ENCODE results near the gene SMAD3.

Gene SMAD3

DNA sequence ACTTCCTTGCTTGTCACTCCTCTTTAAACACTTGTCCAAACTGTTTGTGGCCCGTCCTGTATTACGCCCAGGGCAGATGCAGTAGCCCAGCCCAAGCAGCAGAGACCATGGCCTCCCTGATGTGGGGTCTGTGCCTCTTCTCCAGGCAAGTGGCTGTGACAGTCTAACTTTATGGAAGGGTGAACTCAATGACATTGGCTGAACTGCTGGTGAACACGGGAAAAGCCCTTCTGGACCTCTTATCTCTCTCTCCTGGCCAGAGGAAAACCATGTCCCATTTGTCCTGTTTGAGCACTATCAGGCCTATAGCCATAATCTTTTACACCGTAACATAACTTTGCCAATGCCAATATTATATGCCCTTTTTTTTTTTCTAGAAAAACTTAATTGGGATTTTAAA lies 67.6 kb downstream of the SMAD3 start:
- TF ChIP-seq, protein P1, sequence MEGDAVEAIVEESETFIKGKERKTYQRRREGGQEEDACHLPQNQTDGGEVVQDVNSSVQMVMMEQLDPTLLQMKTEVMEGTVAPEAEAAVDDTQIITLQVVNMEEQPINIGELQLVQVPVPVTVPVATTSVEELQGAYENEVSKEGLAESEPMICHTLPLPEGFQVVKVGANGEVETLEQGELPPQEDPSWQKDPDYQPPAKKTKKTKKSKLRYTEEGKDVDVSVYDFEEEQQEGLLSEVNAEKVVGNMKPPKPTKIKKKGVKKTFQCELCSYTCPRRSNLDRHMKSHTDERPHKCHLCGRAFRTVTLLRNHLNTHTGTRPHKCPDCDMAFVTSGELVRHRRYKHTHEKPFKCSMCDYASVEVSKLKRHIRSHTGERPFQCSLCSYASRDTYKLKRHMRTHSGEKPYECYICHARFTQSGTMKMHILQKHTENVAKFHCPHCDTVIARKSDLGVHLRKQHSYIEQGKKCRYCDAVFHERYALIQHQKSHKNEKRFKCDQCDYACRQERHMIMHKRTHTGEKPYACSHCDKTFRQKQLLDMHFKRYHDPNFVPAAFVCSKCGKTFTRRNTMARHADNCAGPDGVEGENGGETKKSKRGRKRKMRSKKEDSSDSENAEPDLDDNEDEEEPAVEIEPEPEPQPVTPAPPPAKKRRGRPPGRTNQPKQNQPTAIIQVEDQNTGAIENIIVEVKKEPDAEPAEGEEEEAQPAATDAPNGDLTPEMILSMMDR (IDR thresholded peaks at IDR 0.05; ENCODE audit: low read depth, low read length, missing control alignments): no peak
- no peak for DNase-seq (ENCODE audit: low read depth)
- no peak overlapping the region for H3K4me3 ChIP-seq (ENCODE audit: low read depth, low read length)
- in situ Hi-C loops (cut with HindIII; ENCODE audit: low sequenced_read_pairs): no loop called here

DNA sequence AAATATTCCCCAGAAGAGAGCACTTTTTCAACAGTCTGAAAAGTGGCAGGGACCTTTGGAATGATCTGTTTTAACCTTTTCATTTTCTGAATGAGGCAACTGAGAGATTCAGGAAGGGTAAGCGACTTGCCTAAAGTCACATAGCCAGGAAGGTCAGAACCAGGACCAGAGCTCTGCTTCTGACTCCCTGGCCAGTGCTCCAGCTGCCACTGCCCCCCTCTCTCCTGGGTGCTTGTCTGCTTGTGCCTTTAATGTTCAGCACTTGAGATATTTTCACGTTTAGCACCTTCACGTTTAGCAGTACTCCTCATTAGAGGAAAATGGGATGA lies 68.3 kb downstream of the SMAD3 start:
- in situ Hi-C loops (cut with HindIII; ENCODE audit: low sequenced_read_pairs): no loop called here
- no peak for DNase-seq (ENCODE audit: low read depth)
- TF ChIP-seq, protein P1 (IDR thresholded peaks at IDR 0.05; ENCODE audit: low read depth, low read length, missing control alignments): no peak
- H3K4me3 ChIP-seq (ENCODE audit: low read depth, low read length): no peak overlapping the region

DNA sequence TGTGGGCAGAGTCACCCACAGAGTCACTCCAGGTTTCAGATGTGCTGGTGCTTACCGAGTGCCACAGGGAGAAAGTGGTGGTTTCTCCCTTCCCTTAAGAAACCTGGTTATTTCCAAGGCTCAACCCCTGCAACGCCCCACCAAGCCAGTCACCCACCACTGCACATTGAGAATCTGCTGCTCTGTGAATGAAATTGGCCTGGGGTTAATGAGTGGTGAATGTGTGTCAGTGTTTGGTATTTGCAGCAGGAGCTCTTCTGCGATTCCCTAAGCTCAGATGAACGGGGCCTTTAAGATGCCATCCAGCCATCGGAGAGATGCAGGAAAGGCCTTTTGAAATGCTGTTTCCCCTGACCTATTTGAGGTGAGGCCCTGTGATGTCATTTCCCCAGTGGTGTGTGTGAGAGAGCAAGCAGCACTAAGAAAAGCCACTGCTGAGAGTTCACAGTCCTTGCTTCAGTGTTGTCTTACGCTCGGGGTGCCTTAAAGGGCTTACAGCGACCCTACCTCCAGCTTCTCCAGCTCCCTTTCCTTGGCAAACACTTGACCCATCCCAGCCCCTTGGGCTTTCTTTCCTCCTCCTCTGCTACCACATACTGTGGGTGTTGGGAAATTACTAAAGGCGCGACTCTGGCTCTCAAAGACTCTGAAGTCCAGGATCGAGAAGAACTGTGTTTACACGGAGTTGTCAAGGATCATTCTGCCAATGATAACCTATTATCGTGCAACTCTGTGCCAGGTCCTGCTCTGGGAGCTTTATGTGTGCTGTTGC lies 68.9 kb downstream of the SMAD3 start:
- DNase-seq (ENCODE audit: low read depth): peak; percentile 70
- H3K4me3 ChIP-seq (ENCODE audit: low read depth, low read length): no peak overlapping the region
- TF ChIP-seq, protein P1 (IDR thresholded peaks at IDR 0.05; ENCODE audit: low read depth, low read length, missing control alignments): no peak
- in situ Hi-C loops (cut with HindIII; ENCODE audit: low sequenced_read_pairs): no loop called here

DNA sequence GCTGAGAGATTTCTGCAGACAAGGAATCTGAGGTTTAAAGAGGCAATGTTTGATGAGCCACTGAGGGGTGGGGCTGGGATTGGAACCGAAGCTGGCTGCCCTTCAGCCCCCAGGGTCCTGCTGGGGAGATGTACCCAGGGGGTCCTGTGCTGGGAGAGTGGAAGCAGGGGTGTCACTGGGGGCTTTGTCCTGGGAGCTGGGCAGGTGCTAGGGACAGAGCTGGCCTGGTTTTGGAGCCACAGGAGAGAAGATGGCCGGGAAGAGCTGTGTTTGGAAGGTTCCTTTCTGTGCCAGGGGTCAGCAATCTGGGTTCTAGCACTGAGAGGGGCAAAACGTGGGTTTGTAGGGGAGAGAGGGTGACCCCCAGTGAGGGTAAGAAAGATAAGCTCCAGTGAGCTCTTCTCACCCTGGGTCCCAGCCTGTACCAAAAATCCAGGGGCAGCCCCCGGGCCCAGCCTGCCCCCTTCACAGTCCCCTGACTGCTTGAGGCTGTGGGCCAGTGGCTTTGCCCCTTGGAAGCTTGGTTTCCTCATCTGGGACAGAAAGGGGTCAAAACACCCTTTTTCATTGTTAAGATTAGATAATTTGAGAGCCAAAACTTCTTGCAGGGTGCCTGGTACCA lies 69.6 kb downstream of the SMAD3 start:
- DNase-seq (ENCODE audit: low read depth): no peak
- TF ChIP-seq, protein P1 (IDR thresholded peaks at IDR 0.05; ENCODE audit: low read depth, low read length, missing control alignments): no peak
- H3K4me3 ChIP-seq (ENCODE audit: low read depth, low read length): no peak overlapping the region
- in situ Hi-C loops (cut with HindIII; ENCODE audit: low sequenced_read_pairs): no loop called here

DNA sequence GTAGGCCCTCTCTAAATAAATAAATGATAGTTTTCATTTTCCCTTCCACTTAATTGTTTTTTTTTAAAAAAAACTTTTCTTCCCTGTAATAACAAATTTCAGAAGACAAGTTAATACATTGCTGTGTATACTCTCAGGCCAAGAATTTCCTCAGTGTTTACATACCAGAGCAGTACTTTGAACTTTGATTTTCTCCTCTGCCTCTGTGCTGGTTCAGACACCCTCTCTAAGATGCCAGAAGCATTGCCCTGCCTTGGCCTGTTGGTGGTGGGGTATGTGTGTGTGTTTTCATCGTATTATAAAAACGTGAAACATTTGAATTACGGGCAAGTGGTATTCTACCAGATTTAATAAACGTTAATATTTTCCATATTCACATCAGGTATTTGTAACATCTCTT lies 70.1 kb downstream of the SMAD3 start:
- in situ Hi-C loops (cut with HindIII; ENCODE audit: low sequenced_read_pairs): no loop called here
- TF ChIP-seq, protein P1 (IDR thresholded peaks at IDR 0.05; ENCODE audit: low read depth, low read length, missing control alignments): peak; percentile 22
- DNase-seq (ENCODE audit: low read depth): no peak
- no peak overlapping the region for H3K4me3 ChIP-seq (ENCODE audit: low read depth, low read length)

DNA sequence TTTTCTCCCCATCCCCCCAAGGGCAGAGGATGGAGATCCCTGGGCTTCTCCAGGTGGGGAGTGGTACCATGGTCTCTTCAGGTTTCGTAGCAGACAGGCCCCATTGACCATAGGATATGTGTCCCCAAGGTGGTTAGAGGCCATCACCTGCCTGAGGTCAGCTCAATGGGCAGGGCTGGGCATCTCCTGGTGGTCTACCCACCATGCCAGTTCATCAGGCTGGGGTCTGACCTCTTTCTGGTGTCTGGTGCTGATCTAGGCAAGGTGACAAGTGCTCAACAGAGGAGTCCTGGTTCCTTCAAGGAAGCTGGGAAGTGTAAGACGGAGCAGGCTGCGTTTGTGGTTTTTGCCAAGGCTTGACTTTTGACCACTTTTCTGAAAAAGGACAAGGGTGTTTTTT lies 71.4 kb downstream of the SMAD3 start:
- DNase-seq (ENCODE audit: low read depth): no peak
- no peak overlapping the region for H3K4me3 ChIP-seq (ENCODE audit: low read depth, low read length)
- TF ChIP-seq, protein P1 (IDR thresholded peaks at IDR 0.05; ENCODE audit: low read depth, low read length, missing control alignments): no peak
- in situ Hi-C loops (cut with HindIII; ENCODE audit: low sequenced_read_pairs): no loop called here
